Frontal cortex (tissue), 4 donors: Measurements from ENCODE around the gene LRIG1. TPM values are rescaled to one million over a fixed set of nuclear protein-coding genes. Genes with fewer than 3 reads are reported as not detected.

Experiments
- DNase-seq, 2 donors: peaks; one replicate each; pipeline ENCODE4 v3.0.0; 2012; ENCODE audit warnings: low spot score in 2 of 2
- FAIRE-seq: peaks from 2 replicates; lab custom pipeline; 2012; peaks lifted over from hg19 to GRCh38; lab: Jason Lieb, UNC
- total RNA-seq: library from RNA; depleted of rRNA; stranded (reverse); fragments of >200 nt; gene quantifications from one replicate; pipeline ENCODE4 v1.2.3, GENCODE V29; 2014
- donor health status: control.
- donor health status: control.
- donor health status: control.

Gene LRIG1
- total RNA-seq, 1 donor from 2014 or later: 51.8 TPM

- DNase-seq: peak; percentile 30 to 38
- FAIRE-seq: no peak
Observed at GRCh38 chr3:66372681-66373350, 128.0 kb downstream of the LRIG1 start.

GRCh38 chr3:66371432-66371831 is 129.4 kb downstream of the LRIG1 start:
- DNase-seq: no peak

GRCh38 chr3:66370179-66370578 is 130.6 kb downstream of the LRIG1 start:
- FAIRE-seq (no peak), DNase-seq (no peak)

More at GRCh38 chr3:66371432-66371831, 129.4 kb downstream of the LRIG1 start:
- FAIRE-seq: no peak

GRCh38 chr3:66367979-66368378 is 132.8 kb downstream of the LRIG1 start:
- DNase-seq (no peak), FAIRE-seq (no peak)

- DNase-seq (no peak), FAIRE-seq (no peak)
Observed at GRCh38 chr3:66366747-66367146, 134.1 kb downstream of the LRIG1 start.

- FAIRE-seq (no peak), DNase-seq (no peak)
Observed at GRCh38 chr3:66365080-66365479, 135.7 kb downstream of the LRIG1 start.

GRCh38 chr3:66363148-66363547 is 137.7 kb downstream of the LRIG1 start:
- DNase-seq (no peak), FAIRE-seq (no peak)

GRCh38 chr3:66362541-66362941 is 138.3 kb downstream of the LRIG1 start:
- FAIRE-seq (no peak), DNase-seq (no peak)

- DNase-seq: no peak
- no peak for FAIRE-seq
Observed at GRCh38 chr3:66361356-66361755, 139.5 kb downstream of the LRIG1 start.

GRCh38 chr3:66355997-66356396 is 144.8 kb downstream of the LRIG1 start:
- FAIRE-seq (no peak), DNase-seq (no peak)

- no peak for DNase-seq
- FAIRE-seq: no peak
Observed at GRCh38 chr3:66355394-66355793, 145.4 kb downstream of the LRIG1 start.

GRCh38 chr3:66354001-66354400 is 146.8 kb downstream of the LRIG1 start:
- no peak for FAIRE-seq
- DNase-seq: no peak

GRCh38 chr3:66353530-66353929 is 147.3 kb downstream of the LRIG1 start:
- no peak for FAIRE-seq
- DNase-seq: no peak

GRCh38 chr3:66353039-66353438 is 147.8 kb downstream of the LRIG1 start:
- DNase-seq: no peak
- FAIRE-seq: no peak

GRCh38 chr3:66350601-66351000 is 150.2 kb downstream of the LRIG1 start:
- FAIRE-seq: no peak
- DNase-seq: no peak

- FAIRE-seq (peak; percentile 93), DNase-seq (peak; percentile 13 to 48)
Observed at GRCh38 chr3:66348704-66349103, 152.1 kb downstream of the LRIG1 start.

- FAIRE-seq: no peak
- DNase-seq: no peak
Observed at GRCh38 chr3:66344848-66345578, 155.8 kb downstream of the LRIG1 start.

GRCh38 chr3:66344391-66344811 is 156.4 kb downstream of the LRIG1 start:
- FAIRE-seq (no peak), DNase-seq (no peak)

GRCh38 chr3:66342717-66343356 is 158.0 kb downstream of the LRIG1 start:
- DNase-seq: no peak
- FAIRE-seq: no peak

GRCh38 chr3:66338927-66339326 is 161.9 kb downstream of the LRIG1 start:
- FAIRE-seq (no peak), DNase-seq (no peak)

GRCh38 chr3:66336333-66336766 is 164.5 kb downstream of the LRIG1 start:
- DNase-seq: no peak
- FAIRE-seq: no peak
